Measurements from ENCODE around the gene KCNQ1. TPM values are rescaled to one million over a fixed set of nuclear protein-coding genes. Genes with fewer than 3 reads are reported as not detected.

KCNQ1 gene
- polyA plus RNA-seq, 1 donor (not counting 4 experiments of a cell fraction or from before 2014, with no cell fraction given): not detected

GRCh38 chr11:2566223-2567025 lies 121.6 kb downstream of the KCNQ1 start:
- FAIRE-seq (no peak), DNase-seq (ENCODE audit: low read depth, low spot score) (no peak)
- Histone ChIP-seq H3K4me1 (ENCODE audit: control insufficient read depth, extremely low read depth, insufficient read depth, low read length) (no peaks in the 10 kb centered on the region), H3K79me2 (ENCODE audit: control insufficient read depth, insufficient read depth, low read length) (no peaks in the 10 kb centered on the region), H2AFZ (ENCODE audit: control insufficient read depth, low read length) (no peak overlapping the region), H3K9me3 (ENCODE audit: control insufficient read depth, low read depth, low read length) (no peaks in the 10 kb centered on the region), H3K9me1 (ENCODE audit: control insufficient read depth, extremely low read depth, insufficient read depth, low read length) (no peaks in the 10 kb centered on the region), H3K9ac (ENCODE audit: control insufficient read depth, extremely low read depth, insufficient read depth, low read length) (no peak overlapping the region), H3K4me2 (ENCODE audit: control insufficient read depth, extremely low read depth, insufficient read depth, low read depth, low read length) (no peak overlapping the region), H3K4me3 (ENCODE audit: control insufficient read depth in 2 of 3, extremely low read depth in 1 of 3, insufficient read depth in 2 of 3, low read depth in 1 of 3, low read length in 3 of 3) (no peak overlapping the region), H3K27me3 (ENCODE audit: control insufficient read depth, extremely low read depth, insufficient read depth, low read length) (no peaks in the 10 kb centered on the region), H3K27ac (ENCODE audit: control insufficient read depth, insufficient read depth, low read length) (no peak overlapping the region), H4K20me1 (ENCODE audit: control insufficient read depth, extremely low read depth, insufficient read depth, low read length) (no peaks in the 10 kb centered on the region), H3K36me3 (ENCODE audit: control insufficient read depth in 2 of 2, extremely low read depth in 1 of 2, insufficient read depth in 2 of 2, low read length in 2 of 2) (no peaks in the 10 kb centered on the region)
- no peak for TF ChIP-seq EZH2 (IDR thresholded peaks at IDR 0.05; ENCODE audit: low read length)
- no peak for TF ChIP-seq CTCF (optimal IDR thresholded peaks at IDR 0.05 in 1 of 3, IDR thresholded peaks at IDR 0.05 in 1 of 3, conservative IDR thresholded peaks at IDR 0.05 in 1 of 3; ENCODE audit: extremely low read depth in 1 of 3, insufficient read depth in 2 of 3, low read length in 3 of 3)
- dilution Hi-C loops (cut with MboI; ENCODE audit: extremely low pct_ligation_motif_present, low sequenced_read_pairs): no loop called here

- Histone ChIP-seq H3K9me3 (ENCODE audit: control insufficient read depth, low read depth, low read length) (no peaks in the 10 kb centered on the region), H3K27me3 (ENCODE audit: control insufficient read depth, extremely low read depth, insufficient read depth, low read length) (no peaks in the 10 kb centered on the region), H3K36me3 (ENCODE audit: control insufficient read depth in 2 of 2, extremely low read depth in 1 of 2, insufficient read depth in 2 of 2, low read length in 2 of 2) (no peaks in the 10 kb centered on the region), H3K4me3 (ENCODE audit: control insufficient read depth in 2 of 3, extremely low read depth in 1 of 3, insufficient read depth in 2 of 3, low read depth in 1 of 3, low read length in 3 of 3) (no peak overlapping the region), H3K27ac (ENCODE audit: control insufficient read depth, insufficient read depth, low read length) (no peak overlapping the region), H3K9ac (ENCODE audit: control insufficient read depth, extremely low read depth, insufficient read depth, low read length) (no peak overlapping the region), H3K79me2 (ENCODE audit: control insufficient read depth, insufficient read depth, low read length) (no peaks in the 10 kb centered on the region), H3K4me2 (ENCODE audit: control insufficient read depth, extremely low read depth, insufficient read depth, low read depth, low read length) (no peak overlapping the region), H3K9me1 (ENCODE audit: control insufficient read depth, extremely low read depth, insufficient read depth, low read length) (no peaks in the 10 kb centered on the region), H4K20me1 (ENCODE audit: control insufficient read depth, extremely low read depth, insufficient read depth, low read length) (no peaks in the 10 kb centered on the region), H2AFZ (ENCODE audit: control insufficient read depth, low read length) (no peak overlapping the region), H3K4me1 (ENCODE audit: control insufficient read depth, extremely low read depth, insufficient read depth, low read length) (no peaks in the 10 kb centered on the region)
- TF ChIP-seq CTCF (optimal IDR thresholded peaks at IDR 0.05 in 1 of 3, IDR thresholded peaks at IDR 0.05 in 1 of 3, conservative IDR thresholded peaks at IDR 0.05 in 1 of 3; ENCODE audit: extremely low read depth in 1 of 3, insufficient read depth in 2 of 3, low read length in 3 of 3): no peak
- TF ChIP-seq EZH2 (IDR thresholded peaks at IDR 0.05; ENCODE audit: low read length): no peak
- dilution Hi-C loops (cut with MboI; ENCODE audit: extremely low pct_ligation_motif_present, low sequenced_read_pairs): no loop called here
- no peak for DNase-seq (ENCODE audit: low read depth, low spot score)
- FAIRE-seq: no peak
Measured at GRCh38 chr11:2567026-2567671, 122.3 kb downstream of the KCNQ1 start.

Measured in keratinocyte (primary cell).